Fibroblast of lung (primary cell): ENCODE data around the gene CYTIP.

Experiments used
- EZH2 ChIP-seq: IDR thresholded peaks from 2 replicates; pipeline ENCODE4 v1.5.1; 2012; ENCODE audit warnings: low read length, control low read depth, mild to moderate bottlenecking; ENCODE audit errors: missing control alignments
- TF ChIP-seq, protein P1 (sequence below), 2 donors: IDR thresholded peaks in 1 of 2; conservative IDR thresholded peaks in 1 of 2; 1 replicate in 1 of 2; 2 replicates in 1 of 2; pipeline ENCODE4 v1.5.1; 2011 to 2012; ENCODE audit warnings: low read length in 2 of 2, control low read depth in 1 of 2, inconsistent platforms in 1 of 2, low read depth in 1 of 2, mild to moderate bottlenecking in 1 of 2

DNA sequence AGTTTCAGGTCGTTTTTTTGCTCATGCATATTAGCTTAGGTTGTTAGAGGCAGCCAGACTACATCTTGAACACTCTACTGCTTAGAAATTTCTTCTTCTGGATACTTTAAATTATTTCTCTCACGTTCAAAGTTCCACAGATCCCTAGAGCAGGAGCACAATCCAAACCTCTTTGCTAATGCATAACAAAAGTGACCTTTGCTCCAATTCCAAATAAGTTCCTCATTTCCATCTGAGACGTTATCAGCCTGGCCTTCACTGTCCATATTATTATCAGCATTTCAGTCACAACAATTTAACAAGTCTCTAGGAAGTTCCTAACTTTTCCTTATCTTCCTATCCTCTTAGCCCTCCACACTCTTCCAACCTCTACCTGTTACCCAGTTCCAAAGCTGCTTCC is 67.8 kb downstream of the CYTIP start:
- no peak for TF ChIP-seq EZH2
- TF ChIP-seq, protein P1, sequence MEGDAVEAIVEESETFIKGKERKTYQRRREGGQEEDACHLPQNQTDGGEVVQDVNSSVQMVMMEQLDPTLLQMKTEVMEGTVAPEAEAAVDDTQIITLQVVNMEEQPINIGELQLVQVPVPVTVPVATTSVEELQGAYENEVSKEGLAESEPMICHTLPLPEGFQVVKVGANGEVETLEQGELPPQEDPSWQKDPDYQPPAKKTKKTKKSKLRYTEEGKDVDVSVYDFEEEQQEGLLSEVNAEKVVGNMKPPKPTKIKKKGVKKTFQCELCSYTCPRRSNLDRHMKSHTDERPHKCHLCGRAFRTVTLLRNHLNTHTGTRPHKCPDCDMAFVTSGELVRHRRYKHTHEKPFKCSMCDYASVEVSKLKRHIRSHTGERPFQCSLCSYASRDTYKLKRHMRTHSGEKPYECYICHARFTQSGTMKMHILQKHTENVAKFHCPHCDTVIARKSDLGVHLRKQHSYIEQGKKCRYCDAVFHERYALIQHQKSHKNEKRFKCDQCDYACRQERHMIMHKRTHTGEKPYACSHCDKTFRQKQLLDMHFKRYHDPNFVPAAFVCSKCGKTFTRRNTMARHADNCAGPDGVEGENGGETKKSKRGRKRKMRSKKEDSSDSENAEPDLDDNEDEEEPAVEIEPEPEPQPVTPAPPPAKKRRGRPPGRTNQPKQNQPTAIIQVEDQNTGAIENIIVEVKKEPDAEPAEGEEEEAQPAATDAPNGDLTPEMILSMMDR (conservative IDR thresholded peaks at IDR 0.05 in 1 of 2, IDR thresholded peaks at IDR 0.05 in 1 of 2; ENCODE audit: low read depth in 1 of 2, low read length in 2 of 2), result no peak
